ENCODE results near the gene UPF1.

DNA sequence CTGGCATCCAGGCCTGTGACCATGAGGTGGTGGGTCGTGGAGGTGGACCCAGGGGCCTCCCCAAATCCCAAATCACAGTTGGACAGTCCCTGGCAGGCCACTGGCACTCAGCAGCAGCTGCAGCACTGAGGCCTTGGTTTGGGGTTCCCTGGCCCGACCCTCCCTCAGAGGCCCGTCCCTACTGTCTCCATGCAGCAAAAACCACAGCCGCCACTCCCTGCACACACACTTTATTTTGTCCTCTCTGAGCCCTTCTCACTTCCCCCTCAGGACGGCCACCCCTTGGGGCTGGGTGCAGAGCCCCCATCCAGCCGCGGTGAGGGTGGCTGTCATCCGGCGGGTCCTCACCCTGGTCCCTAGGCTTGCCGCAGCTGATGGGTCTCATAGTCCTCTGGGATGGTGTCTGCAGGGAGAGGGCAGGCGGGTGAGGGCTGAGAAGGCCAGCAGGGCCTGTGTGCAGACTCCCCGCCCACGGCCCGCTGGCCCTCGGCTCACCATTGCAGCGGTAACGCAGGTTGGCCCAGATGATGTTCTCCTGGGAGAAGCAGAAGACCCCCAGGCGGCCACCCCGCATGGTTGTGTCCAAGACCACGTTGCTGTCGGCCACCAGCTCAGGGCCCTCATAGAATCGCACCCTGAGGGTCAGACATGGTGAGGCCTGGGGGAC, 49.1 kb upstream of the UPF1 start:
- TF ChIP-seq, protein P1, sequence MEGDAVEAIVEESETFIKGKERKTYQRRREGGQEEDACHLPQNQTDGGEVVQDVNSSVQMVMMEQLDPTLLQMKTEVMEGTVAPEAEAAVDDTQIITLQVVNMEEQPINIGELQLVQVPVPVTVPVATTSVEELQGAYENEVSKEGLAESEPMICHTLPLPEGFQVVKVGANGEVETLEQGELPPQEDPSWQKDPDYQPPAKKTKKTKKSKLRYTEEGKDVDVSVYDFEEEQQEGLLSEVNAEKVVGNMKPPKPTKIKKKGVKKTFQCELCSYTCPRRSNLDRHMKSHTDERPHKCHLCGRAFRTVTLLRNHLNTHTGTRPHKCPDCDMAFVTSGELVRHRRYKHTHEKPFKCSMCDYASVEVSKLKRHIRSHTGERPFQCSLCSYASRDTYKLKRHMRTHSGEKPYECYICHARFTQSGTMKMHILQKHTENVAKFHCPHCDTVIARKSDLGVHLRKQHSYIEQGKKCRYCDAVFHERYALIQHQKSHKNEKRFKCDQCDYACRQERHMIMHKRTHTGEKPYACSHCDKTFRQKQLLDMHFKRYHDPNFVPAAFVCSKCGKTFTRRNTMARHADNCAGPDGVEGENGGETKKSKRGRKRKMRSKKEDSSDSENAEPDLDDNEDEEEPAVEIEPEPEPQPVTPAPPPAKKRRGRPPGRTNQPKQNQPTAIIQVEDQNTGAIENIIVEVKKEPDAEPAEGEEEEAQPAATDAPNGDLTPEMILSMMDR (IDR thresholded peaks at IDR 0.05; ENCODE audit: insufficient read depth, low read length, poor library complexity, severe bottlenecking) = no peak
- TF ChIP-seq EZH2phosphoT487 (conservative IDR thresholded peaks at IDR 0.05; ENCODE audit: low read length) = no peak
